ENCODE results near the gene ROBO1. TPM values are rescaled to one million over a fixed set of nuclear protein-coding genes. Genes with fewer than 3 reads are reported as not detected.

ROBO1 gene
- total RNA-seq, 1 experiment from 2014 or later = 32.2 TPM

DNA sequence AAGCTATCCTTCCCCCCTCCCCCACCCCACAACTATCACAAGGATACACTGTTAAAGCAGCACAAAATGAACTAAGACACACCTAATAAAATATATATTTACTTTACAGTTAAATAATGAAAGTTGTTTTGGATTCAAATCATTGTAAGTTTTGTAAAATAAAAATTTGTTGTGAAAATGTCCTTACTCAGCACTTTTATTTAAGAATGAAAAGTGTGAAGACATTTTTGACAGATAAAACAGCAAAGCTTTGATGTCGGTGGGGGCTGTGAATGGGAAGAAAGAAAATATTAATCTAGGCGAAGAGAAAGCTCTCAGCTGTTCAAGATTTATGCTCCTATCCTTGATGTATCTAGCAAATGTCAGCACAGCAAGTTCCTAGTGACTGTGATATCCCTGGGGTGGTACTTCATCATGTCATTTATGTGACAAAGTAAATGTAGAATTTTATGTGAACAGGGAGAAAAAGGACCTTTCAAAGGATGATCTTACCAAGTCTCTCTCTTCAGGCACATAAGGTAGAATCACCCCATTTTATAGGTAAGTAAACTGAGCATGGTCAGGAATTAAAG, 216.4 kb downstream of the ROBO1 start:
- ChIA-PET POLR2A (no interaction called here), CTCF (interaction anchor here (0.6 to 0.7 kb wide), 2 partner anchors 33 to 1137 kb away, joined by 4 to 5 read pairs; no protein-coding TSS in a partner anchor)
- no peak for TF ChIP-seq CTCF (IDR thresholded peaks at IDR 0.05; ENCODE audit: unreplicated experiment)
- H3K4me3 Mint-ChIP-seq (ENCODE audit: unreplicated experiment) = no peak overlapping the region
- no peaks in the 10 kb centered on the region for H3K9me3 Mint-ChIP-seq (ENCODE audit: unreplicated experiment)
- intact Hi-C loops (cut with micrococcal nuclease) = no loop called here
- no peaks in the 10 kb centered on the region for H3K4me1 Mint-ChIP-seq (ENCODE audit: insufficient read depth, unreplicated experiment)
- no TSS peak for BruUV-seq (replicated peaks)
- H3K36me3 Mint-ChIP-seq (ENCODE audit: insufficient read depth, unreplicated experiment) = no peaks in the 10 kb centered on the region
- no peak for DNase-seq (ENCODE audit: unreplicated experiment)
- H3K27me3 Mint-ChIP-seq (ENCODE audit: insufficient read depth, unreplicated experiment) = peaks cover 44% of the 10 kb centered on the region
- no peak overlapping the region for H3K27ac Mint-ChIP-seq (ENCODE audit: low read depth, unreplicated experiment)

- Mint-ChIP-seq H3K4me3 (ENCODE audit: unreplicated experiment) (no peak overlapping the region), H3K36me3 (ENCODE audit: insufficient read depth, unreplicated experiment) (no peaks in the 10 kb centered on the region), H3K27ac (ENCODE audit: low read depth, unreplicated experiment) (no peak overlapping the region), H3K27me3 (ENCODE audit: insufficient read depth, unreplicated experiment) (peaks cover 42% of the 10 kb centered on the region), H3K9me3 (ENCODE audit: unreplicated experiment) (no peaks in the 10 kb centered on the region), H3K4me1 (ENCODE audit: insufficient read depth, unreplicated experiment) (no peaks in the 10 kb centered on the region)
- BruUV-seq (replicated peaks) = no TSS peak
- TF ChIP-seq CTCF (IDR thresholded peaks at IDR 0.05; ENCODE audit: unreplicated experiment) = no peak
- CTCF ChIA-PET = interaction anchor here (0.6 to 1.1 kb wide), 4 partner anchors 23 to 818 kb away, joined by 3 to 4 read pairs (median 3); no protein-coding TSS in a partner anchor
- intact Hi-C loops (cut with micrococcal nuclease) = no loop called here
- no peak for DNase-seq (ENCODE audit: unreplicated experiment)
- POLR2A ChIA-PET = interaction anchor here (0.7 kb wide), 1 partner anchor 758 kb away, joined by 3 read pairs; no protein-coding TSS in a partner anchor
Measured at GRCh38 chr3:79543218-79543982, 224.4 kb downstream of the ROBO1 start.

DNA sequence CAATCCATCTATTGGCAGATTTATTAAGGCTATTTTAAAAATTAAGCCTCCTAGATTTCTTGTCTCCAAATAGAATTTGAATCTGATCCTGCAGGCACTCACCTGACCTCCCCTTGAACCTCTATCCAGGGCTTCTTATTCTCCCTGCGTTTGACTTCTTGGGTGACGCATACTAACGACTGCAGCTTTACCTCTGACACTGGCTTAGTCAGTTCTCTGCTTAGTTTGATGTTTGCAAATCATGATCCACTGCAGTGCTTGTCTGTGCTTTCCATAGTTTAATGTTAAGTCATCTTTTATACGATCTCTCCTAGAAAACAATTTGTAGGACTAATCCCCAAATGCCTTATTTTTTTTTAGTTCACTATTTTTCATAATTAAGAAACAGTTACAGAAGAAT, 233.1 kb downstream of the ROBO1 start:
- no peak for DNase-seq (ENCODE audit: unreplicated experiment)
- ChIA-PET POLR2A (no interaction called here), CTCF (no interaction called here)
- Mint-ChIP-seq H3K4me3 (ENCODE audit: unreplicated experiment) (no peak overlapping the region), H3K27ac (ENCODE audit: low read depth, unreplicated experiment) (no peak overlapping the region), H3K27me3 (ENCODE audit: insufficient read depth, unreplicated experiment) (peaks cover 68% of the 10 kb centered on the region), H3K4me1 (ENCODE audit: insufficient read depth, unreplicated experiment) (no peaks in the 10 kb centered on the region), H3K9me3 (ENCODE audit: unreplicated experiment) (no peaks in the 10 kb centered on the region), H3K36me3 (ENCODE audit: insufficient read depth, unreplicated experiment) (no peaks in the 10 kb centered on the region)
- intact Hi-C loops (cut with micrococcal nuclease) = no loop called here
- BruUV-seq (replicated peaks) = no TSS peak
- TF ChIP-seq CTCF (IDR thresholded peaks at IDR 0.05; ENCODE audit: unreplicated experiment) = no peak

- H3K4me3 Mint-ChIP-seq (ENCODE audit: unreplicated experiment) = no peak overlapping the region
- intact Hi-C loops (cut with micrococcal nuclease) = no loop called here
- POLR2A ChIA-PET = no interaction called here
- DNase-seq (ENCODE audit: unreplicated experiment) = no peak
- H3K27ac Mint-ChIP-seq (ENCODE audit: low read depth, unreplicated experiment) = no peak overlapping the region
- no peaks in the 10 kb centered on the region for H3K4me1 Mint-ChIP-seq (ENCODE audit: insufficient read depth, unreplicated experiment)
- H3K27me3 Mint-ChIP-seq (ENCODE audit: insufficient read depth, unreplicated experiment) = peaks cover 76% of the 10 kb centered on the region
- no peaks in the 10 kb centered on the region for H3K9me3 Mint-ChIP-seq (ENCODE audit: unreplicated experiment)
- no TSS peak for BruUV-seq (replicated peaks)
- no peak for TF ChIP-seq CTCF (IDR thresholded peaks at IDR 0.05; ENCODE audit: unreplicated experiment)
- CTCF ChIA-PET = interaction anchor here (0.9 to 2.0 kb wide), 2 partner anchors 11 to 1159 kb away, joined by 3 to 6 read pairs; no protein-coding TSS in a partner anchor
- no peaks in the 10 kb centered on the region for H3K36me3 Mint-ChIP-seq (ENCODE audit: insufficient read depth, unreplicated experiment)
Measured at GRCh38 chr3:79531566-79532295, 236.1 kb downstream of the ROBO1 start.

Data from MCF 10A (cell line).